Femur (tissue), 1 donor: Measurements from ENCODE around the gene PRKCE.

Source experiments
- DNase-seq: peaks from one replicate; pipeline ENCODE4 v3.0.0-alpha.2; 2017

PRKCE gene

GRCh38 chr2:46067501-46068305 lies 416.2 kb downstream of the PRKCE start:
- DNase-seq, result no peak

GRCh38 chr2:46068636-46069035 lies 417.2 kb downstream of the PRKCE start:
- no peak for DNase-seq

- DNase-seq, result no peak
Observed at GRCh38 chr2:46071074-46071473, 419.6 kb downstream of the PRKCE start.

- no peak for DNase-seq
Observed at GRCh38 chr2:46072101-46072820, 420.8 kb downstream of the PRKCE start.

GRCh38 chr2:46073540-46074046 lies 422.1 kb downstream of the PRKCE start:
- peak; percentile 30 for DNase-seq

- DNase-seq, result no peak
Observed at GRCh38 chr2:46074501-46074900, 423.0 kb downstream of the PRKCE start.

- DNase-seq, result no peak
Observed at GRCh38 chr2:46075848-46076247, 424.4 kb downstream of the PRKCE start.

GRCh38 chr2:46076251-46076650 lies 424.8 kb downstream of the PRKCE start:
- DNase-seq, result no peak

- no peak for DNase-seq
Observed at GRCh38 chr2:46076875-46077274, 425.4 kb downstream of the PRKCE start.

GRCh38 chr2:46077522-46078107 lies 426.1 kb downstream of the PRKCE start:
- DNase-seq, result no peak

- DNase-seq, result no peak
Observed at GRCh38 chr2:46079985-46080560, 428.6 kb downstream of the PRKCE start.

GRCh38 chr2:46082531-46083485 lies 431.3 kb downstream of the PRKCE start:
- no peak for DNase-seq

- DNase-seq, result no peak
Observed at GRCh38 chr2:46086578-46087070, 435.1 kb downstream of the PRKCE start.

GRCh38 chr2:46087492-46087891 lies 436.0 kb downstream of the PRKCE start:
- no peak for DNase-seq

GRCh38 chr2:46091004-46091403 lies 439.5 kb downstream of the PRKCE start:
- no peak for DNase-seq

GRCh38 chr2:46091961-46092667 lies 440.6 kb downstream of the PRKCE start:
- no peak for DNase-seq

- no peak for DNase-seq
Observed at GRCh38 chr2:46094689-46095088, 443.2 kb downstream of the PRKCE start.

- no peak for DNase-seq
Observed at GRCh38 chr2:46095830-46096229, 444.4 kb downstream of the PRKCE start.

- DNase-seq, result no peak
Observed at GRCh38 chr2:46096260-46096659, 444.8 kb downstream of the PRKCE start.

- DNase-seq, result peak; percentile 84
Observed at GRCh38 chr2:46097714-46098480, 446.4 kb downstream of the PRKCE start.
